ENCODE measurements around the gene ZBTB40. TPM values are rescaled to one million over a fixed set of nuclear protein-coding genes. Genes with fewer than 3 reads are reported as not detected.

The ZBTB40 gene
- total RNA-seq, 1 donor from 2014 or later = 15.3 TPM

GRCh38 chr1:22573237-22573636 lies 121.6 kb downstream of the ZBTB40 start:
- H3K27ac ChIP-seq (ENCODE audit: low read depth, low read length) = no peak overlapping the region
- H3K9ac ChIP-seq (ENCODE audit: low read length) = no peak overlapping the region
- no peaks in the 10 kb centered on the region for H4K20me1 ChIP-seq (ENCODE audit: insufficient read depth, low read length)
- H3K4me2 ChIP-seq (ENCODE audit: low read length) = no peak overlapping the region
- no peak overlapping the region for H3K4me3 ChIP-seq (ENCODE audit: insufficient read depth, low read depth, low read length)
- H3K9me3 ChIP-seq (ENCODE audit: insufficient read depth, low read depth, low read length) = peaks cover 8% of the 10 kb centered on the region
- Mint-ChIP-seq H3K4me3 (ENCODE audit: unreplicated experiment) (no peak overlapping the region), H3K9me3 (ENCODE audit: unreplicated experiment) (no peaks in the 10 kb centered on the region), H3K27me3 (ENCODE audit: low read depth, unreplicated experiment) (peaks cover 70% of the 10 kb centered on the region), H3K4me1 (ENCODE audit: low read depth, unreplicated experiment) (no peaks in the 10 kb centered on the region), H3K36me3 (ENCODE audit: low read depth, unreplicated experiment) (no peaks in the 10 kb centered on the region), H3K27ac (ENCODE audit: unreplicated experiment) (no peak overlapping the region)
- no peaks in the 10 kb centered on the region for H3K4me1 ChIP-seq (ENCODE audit: insufficient read depth, low read length)
- no peaks in the 10 kb centered on the region for H3K36me3 ChIP-seq (ENCODE audit: insufficient read depth, low read length)
- TF ChIP-seq EZH2 (IDR thresholded peaks at IDR 0.05; ENCODE audit: insufficient read depth, low read length) = no peak
- TF ChIP-seq CTCF (IDR thresholded peaks at IDR 0.05; ENCODE audit: insufficient read depth, low read depth, low read length) = no peak
- H3K27me3 ChIP-seq (ENCODE audit: insufficient read depth, low read length) = peaks cover 34% of the 10 kb centered on the region
- no peak overlapping the region for H2AFZ ChIP-seq (ENCODE audit: low read depth, low read length)
- FAIRE-seq (no peak), DNase-seq (ENCODE audit: low read depth) (no peak)
- no peaks in the 10 kb centered on the region for H3K79me2 ChIP-seq (ENCODE audit: insufficient read depth, low read length)

GRCh38 chr1:22575532-22576149 lies 124.0 kb downstream of the ZBTB40 start:
- H3K36me3 Mint-ChIP-seq (ENCODE audit: low read depth, unreplicated experiment) = no peaks in the 10 kb centered on the region
- H3K9me3 Mint-ChIP-seq (ENCODE audit: unreplicated experiment) = no peaks in the 10 kb centered on the region
- FAIRE-seq = no peak

More at GRCh38 chr1:22575532-22576149, 124.0 kb downstream of the ZBTB40 start:
- Histone ChIP-seq H3K9me3 (ENCODE audit: insufficient read depth, low read depth, low read length) (peaks cover 18% of the 10 kb centered on the region), H3K79me2 (ENCODE audit: insufficient read depth, low read length) (no peaks in the 10 kb centered on the region), H3K9ac (ENCODE audit: low read length) (no peak overlapping the region), H4K20me1 (ENCODE audit: insufficient read depth, low read length) (no peaks in the 10 kb centered on the region), H3K27me3 (ENCODE audit: insufficient read depth, low read length) (peaks cover 26% of the 10 kb centered on the region), H3K36me3 (ENCODE audit: insufficient read depth, low read length) (no peaks in the 10 kb centered on the region), H3K27ac (ENCODE audit: low read depth, low read length) (no peak overlapping the region), H3K4me1 (ENCODE audit: insufficient read depth, low read length) (no peaks in the 10 kb centered on the region), H3K4me3 (ENCODE audit: insufficient read depth, low read depth, low read length) (no peak overlapping the region), H2AFZ (ENCODE audit: low read depth, low read length) (no peak overlapping the region), H3K4me2 (ENCODE audit: low read length) (no peak overlapping the region)
- Mint-ChIP-seq H3K4me1 (ENCODE audit: low read depth, unreplicated experiment) (no peaks in the 10 kb centered on the region), H3K27ac (ENCODE audit: unreplicated experiment) (no peak overlapping the region), H3K4me3 (ENCODE audit: unreplicated experiment) (no peak overlapping the region), H3K27me3 (ENCODE audit: low read depth, unreplicated experiment) (peaks cover 55% of the 10 kb centered on the region)
- no peak for TF ChIP-seq EZH2 (IDR thresholded peaks at IDR 0.05; ENCODE audit: insufficient read depth, low read length)
- TF ChIP-seq CTCF (IDR thresholded peaks at IDR 0.05; ENCODE audit: insufficient read depth, low read depth, low read length) = no peak
- DNase-seq (ENCODE audit: low read depth) = no peak

Data from astrocyte (in vitro differentiated cells and primary cell).